SK-N-SH treated with all-trans-retinoic acid at 6 μM for 48 hours (cell line): Measurements from ENCODE around the gene OSBPL3.

ENCODE experiments used
- GLIS3 ChIP-seq: fragments of 250-450 bp; sonication (Bioruptor Pico); IDR thresholded peaks from 2 replicates; pipeline ENCODE4 v1.5.0; 2020; ENCODE audit warnings: mild to moderate bottlenecking, moderate library complexity
- RARB ChIP-seq: fragments of 250-450 bp; sonication (Bioruptor Pico); IDR thresholded peaks from 2 replicates; pipeline ENCODE4 v1.8.0; 2021; ENCODE audit warnings: mild to moderate bottlenecking, moderate library complexity
- TCF4 ChIP-seq: fragments of 250-450 bp; sonication (Bioruptor Pico); IDR thresholded peaks from 2 replicates; pipeline ENCODE4 v1.8.0; 2021; ENCODE audit warnings: mild to moderate bottlenecking, moderate library complexity, borderline replicate concordance
- TOX ChIP-seq: fragments of 250-450 bp; sonication (Bioruptor Pico); IDR thresholded peaks from 2 replicates; pipeline ENCODE4 v1.8.0; 2021; ENCODE audit warnings: mild to moderate bottlenecking, moderate library complexity, borderline replicate concordance
- ZFP3 ChIP-seq: fragments of 250-450 bp; sonication (Bioruptor Pico); IDR thresholded peaks from 2 replicates; pipeline ENCODE4 v1.5.0; 2020; ENCODE audit warnings: mild to moderate bottlenecking, moderate library complexity
- ZNF8 ChIP-seq: fragments of 450-650 bp; formaldehyde crosslinking; IDR thresholded peaks from 2 replicates; pipeline ENCODE4 v1.5.0; 2020; ENCODE audit warnings: mild to moderate bottlenecking, moderate library complexity
- TF ChIP-seq, protein P1 (sequence below): fragments of 250-450 bp; sonication (Bioruptor Pico); IDR thresholded peaks from 2 replicates; pipeline ENCODE4 v1.5.1; 2020; ENCODE audit warnings: low read depth, mild to moderate bottlenecking, moderate library complexity
- TF ChIP-seq, protein P2 (sequence below): fragments of 250-450 bp; sonication (Bioruptor Pico); IDR thresholded peaks from 2 replicates; pipeline ENCODE4 v1.8.0; 2020; ENCODE audit warnings: mild to moderate bottlenecking, moderate library complexity, borderline replicate concordance

DNA sequence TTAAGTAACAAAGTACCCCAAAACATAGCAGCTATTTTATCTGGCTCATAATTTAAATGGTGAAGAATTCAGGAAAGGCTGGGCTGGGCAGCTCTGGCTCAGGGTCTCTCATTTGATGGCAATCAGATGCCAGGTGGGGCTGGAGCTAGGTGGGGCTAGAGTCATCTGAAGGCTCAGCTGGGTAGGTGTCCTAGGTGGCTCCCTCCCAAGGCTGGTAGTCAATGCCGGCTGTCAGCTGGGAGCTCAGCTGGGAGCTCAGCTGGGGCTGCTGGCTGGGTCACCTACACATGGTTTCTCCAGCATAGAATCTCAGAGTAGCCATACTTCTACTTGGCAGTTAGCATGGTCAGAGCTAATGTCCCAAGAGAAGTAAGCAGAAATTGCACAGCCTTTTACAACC lies 34.1 kb downstream of the OSBPL3 start:
- TF ChIP-seq TCF4 (CRISPR knock-in tag) (no peak), RARB (CRISPR knock-in tag) (no peak), TOX (CRISPR knock-in tag) (no peak), ZNF8 (CRISPR knock-in tag) (no peak), ZFP3 (CRISPR knock-in tag) (no peak), GLIS3 (CRISPR knock-in tag) (no peak)
- TF ChIP-seq, protein P1, sequence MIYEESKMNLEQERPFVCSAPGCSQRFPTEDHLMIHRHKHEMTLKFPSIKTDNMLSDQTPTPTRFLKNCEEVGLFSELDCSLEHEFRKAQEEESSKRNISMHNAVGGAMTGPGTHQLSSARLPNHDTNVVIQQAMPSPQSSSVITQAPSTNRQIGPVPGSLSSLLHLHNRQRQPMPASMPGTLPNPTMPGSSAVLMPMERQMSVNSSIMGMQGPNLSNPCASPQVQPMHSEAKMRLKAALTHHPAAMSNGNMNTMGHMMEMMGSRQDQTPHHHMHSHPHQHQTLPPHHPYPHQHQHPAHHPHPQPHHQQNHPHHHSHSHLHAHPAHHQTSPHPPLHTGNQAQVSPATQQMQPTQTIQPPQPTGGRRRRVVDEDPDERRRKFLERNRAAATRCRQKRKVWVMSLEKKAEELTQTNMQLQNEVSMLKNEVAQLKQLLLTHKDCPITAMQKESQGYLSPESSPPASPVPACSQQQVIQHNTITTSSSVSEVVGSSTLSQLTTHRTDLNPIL (CRISPR knock-in tag): no peak
- TF ChIP-seq, protein P2, sequence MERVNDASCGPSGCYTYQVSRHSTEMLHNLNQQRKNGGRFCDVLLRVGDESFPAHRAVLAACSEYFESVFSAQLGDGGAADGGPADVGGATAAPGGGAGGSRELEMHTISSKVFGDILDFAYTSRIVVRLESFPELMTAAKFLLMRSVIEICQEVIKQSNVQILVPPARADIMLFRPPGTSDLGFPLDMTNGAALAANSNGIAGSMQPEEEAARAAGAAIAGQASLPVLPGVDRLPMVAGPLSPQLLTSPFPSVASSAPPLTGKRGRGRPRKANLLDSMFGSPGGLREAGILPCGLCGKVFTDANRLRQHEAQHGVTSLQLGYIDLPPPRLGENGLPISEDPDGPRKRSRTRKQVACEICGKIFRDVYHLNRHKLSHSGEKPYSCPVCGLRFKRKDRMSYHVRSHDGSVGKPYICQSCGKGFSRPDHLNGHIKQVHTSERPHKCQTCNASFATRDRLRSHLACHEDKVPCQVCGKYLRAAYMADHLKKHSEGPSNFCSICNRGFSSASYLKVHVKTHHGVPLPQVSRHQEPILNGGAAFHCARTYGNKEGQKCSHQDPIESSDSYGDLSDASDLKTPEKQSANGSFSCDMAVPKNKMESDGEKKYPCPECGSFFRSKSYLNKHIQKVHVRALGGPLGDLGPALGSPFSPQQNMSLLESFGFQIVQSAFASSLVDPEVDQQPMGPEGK (CRISPR knock-in tag): no peak
